ENCODE results near the gene FAM76A.
"Not testable (repeated sequence)": the region's sequence is repeated elsewhere in the genome, so short reads cannot be mapped to it uniquely, and the experiment has no call there.

The FAM76A gene

DNA sequence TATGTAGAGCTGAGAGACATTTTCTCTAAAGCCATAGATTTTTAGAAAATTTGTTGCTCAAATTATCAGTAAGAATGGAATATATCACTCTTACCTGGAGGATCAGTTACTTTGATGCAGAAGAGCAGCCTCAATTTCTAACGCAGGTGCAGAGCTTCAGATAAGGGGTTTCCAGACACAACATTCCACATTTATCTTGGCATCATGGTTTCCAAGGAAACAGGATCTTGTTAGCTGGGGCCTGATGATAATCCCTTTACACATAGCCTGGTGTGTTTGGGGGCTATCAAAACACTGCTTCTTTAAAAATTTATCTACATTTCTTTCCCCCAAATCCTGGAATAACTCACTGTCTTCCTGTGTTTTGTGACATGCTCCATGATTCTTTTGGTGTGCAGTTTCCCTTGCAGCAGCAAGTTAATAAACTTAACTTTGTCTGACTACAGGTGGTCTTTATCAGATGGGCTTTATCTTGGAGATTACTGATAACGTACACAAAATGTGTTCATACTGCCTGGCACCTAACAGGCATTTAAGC is 44.6 kb downstream of the FAM76A start:
- Histone ChIP-seq H3K4me1 (ENCODE audit: insufficient read depth, low read length) (peaks cover 11% of the 10 kb centered on the region), H3K4me3 (ENCODE audit: low read depth in 1 of 2, low read length in 2 of 2) (no peak overlapping the region), H3K9ac (ENCODE audit: low read length) (no peak overlapping the region), H3K27me3 (ENCODE audit: control insufficient read depth in 1 of 2, insufficient read depth in 2 of 2, low read length in 2 of 2) (no peaks in the 10 kb centered on the region), H3K27ac (ENCODE audit: low read depth, low read length) (no peak overlapping the region), H3K36me3 (ENCODE audit: insufficient read depth, low read length) (no peaks in the 10 kb centered on the region), H3K9me3 (ENCODE audit: low read length) (no peaks in the 10 kb centered on the region)

- Histone ChIP-seq H3K4me1 (ENCODE audit: insufficient read depth, low read length) (peaks cover 11% of the 10 kb centered on the region), H3K27me3 (ENCODE audit: control insufficient read depth in 1 of 2, insufficient read depth in 2 of 2, low read length in 2 of 2) (no peaks in the 10 kb centered on the region), H3K27ac (ENCODE audit: low read depth, low read length) (peak overlapping the region; percentile 94), H3K9ac (ENCODE audit: low read length) (peak overlapping the region; percentile 21), H3K36me3 (ENCODE audit: insufficient read depth, low read length) (no peaks in the 10 kb centered on the region), H3K9me3 (ENCODE audit: low read length) (no peaks in the 10 kb centered on the region), H3K4me3 (ENCODE audit: low read depth in 1 of 2, low read length in 2 of 2) (peak overlapping the region; percentile 47 to 91)
These were observed 46.5 kb downstream of the FAM76A start for GRCh38 chr1:27772036-27772931.

- Histone ChIP-seq H3K4me3 (ENCODE audit: low read depth in 1 of 2, low read length in 2 of 2) (peak within 1 kb of the TSS; percentile 84 to 91), H3K4me1 (ENCODE audit: insufficient read depth, low read length) (peaks cover 11% of the 10 kb centered on the region), H3K36me3 (ENCODE audit: insufficient read depth, low read length) (no peaks in the 10 kb centered on the region), H3K9me3 (ENCODE audit: low read length) (no peaks in the 10 kb centered on the region), H3K27me3 (ENCODE audit: control insufficient read depth in 1 of 2, insufficient read depth in 2 of 2, low read length in 2 of 2) (no peaks in the 10 kb centered on the region), H3K9ac (ENCODE audit: low read length) (peak within 1 kb of the TSS; percentile 88), H3K27ac (ENCODE audit: low read depth, low read length) (peak within 1 kb of the TSS; percentile 94)
These were observed 47.4 kb downstream of the FAM76A start, which contains the start of gene STX12 for GRCh38 chr1:27772932-27773825. TSS of gene STX12 (plus strand) at chr1:27773219. CDS start at chr1:27773308, 89 bp downstream.

DNA sequence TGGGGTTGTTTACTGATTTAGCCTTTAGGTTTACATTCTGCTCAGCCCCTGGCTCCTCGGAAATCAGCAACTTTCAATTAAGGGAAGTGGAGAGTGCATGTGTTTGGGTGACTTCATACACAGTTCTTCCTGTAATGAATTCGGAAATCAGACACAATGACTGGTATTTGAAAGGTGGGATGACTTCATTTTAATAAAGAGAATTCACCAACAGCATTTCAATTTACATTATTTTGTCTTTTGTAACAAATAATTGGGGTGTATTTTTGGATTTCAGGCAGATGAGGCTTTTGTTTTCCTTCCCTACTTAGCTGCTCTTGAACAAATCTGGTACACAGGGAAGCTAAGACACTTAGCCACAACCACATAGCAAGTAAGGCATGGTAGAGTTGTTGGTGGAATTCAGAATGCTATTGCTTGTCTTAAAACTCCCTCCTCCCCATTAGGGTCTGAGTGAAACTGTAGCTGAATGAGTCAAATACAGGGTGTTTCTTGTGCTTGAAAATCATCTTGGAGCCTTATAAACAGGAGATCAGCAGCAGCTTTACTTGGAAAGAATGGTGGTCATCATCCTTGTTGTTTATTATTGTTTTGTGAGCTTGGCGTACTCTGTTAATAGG is 48.2 kb downstream of the FAM76A start:
- H3K36me3 ChIP-seq (ENCODE audit: insufficient read depth, low read length) = no peaks in the 10 kb centered on the region
- H3K27me3 ChIP-seq (ENCODE audit: control insufficient read depth in 1 of 2, insufficient read depth in 2 of 2, low read length in 2 of 2) = no peaks in the 10 kb centered on the region
- H3K27ac ChIP-seq (ENCODE audit: low read depth, low read length) = peak overlapping the region; percentile 94
- no peaks in the 10 kb centered on the region for H3K9me3 ChIP-seq (ENCODE audit: low read length)
- H3K4me3 ChIP-seq (ENCODE audit: low read depth in 1 of 2, low read length in 2 of 2) = peak overlapping the region; percentile 84 to 91
- peaks cover 11% of the 10 kb centered on the region for H3K4me1 ChIP-seq (ENCODE audit: insufficient read depth, low read length)
- H3K9ac ChIP-seq (ENCODE audit: low read length) = peak overlapping the region; percentile 88

DNA sequence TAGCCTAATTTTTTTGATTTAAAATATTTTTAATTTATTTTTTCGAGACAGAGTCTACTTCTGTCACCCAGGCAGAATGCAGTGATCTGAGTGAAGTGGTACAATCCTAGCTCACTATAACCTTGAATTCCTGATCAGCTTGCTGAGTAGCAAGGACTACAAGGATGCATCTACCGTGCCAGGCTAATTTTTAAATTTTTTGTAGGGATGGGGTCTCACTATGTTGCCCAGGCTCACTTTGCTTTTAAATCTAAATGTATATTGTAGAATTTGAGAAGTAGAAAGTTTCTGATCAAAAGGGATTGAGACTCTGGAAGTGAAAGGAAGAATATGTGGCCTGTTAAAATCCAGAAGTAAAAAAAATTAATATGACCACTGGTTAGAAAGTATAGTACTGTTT is 48.9 kb downstream of the FAM76A start:
- H3K9me3 ChIP-seq (ENCODE audit: low read length) = no peaks in the 10 kb centered on the region
- H3K4me1 ChIP-seq (ENCODE audit: insufficient read depth, low read length) = peaks cover 11% of the 10 kb centered on the region
- no peak overlapping the region for H3K27ac ChIP-seq (ENCODE audit: low read depth, low read length)
- no peaks in the 10 kb centered on the region for H3K36me3 ChIP-seq (ENCODE audit: insufficient read depth, low read length)
- H3K4me3 ChIP-seq (ENCODE audit: low read depth in 1 of 2, low read length in 2 of 2) = no peak overlapping the region
- H3K9ac ChIP-seq (ENCODE audit: low read length) = no peak overlapping the region
- H3K27me3 ChIP-seq (ENCODE audit: control insufficient read depth in 1 of 2, insufficient read depth in 2 of 2, low read length in 2 of 2) = no peaks in the 10 kb centered on the region

DNA sequence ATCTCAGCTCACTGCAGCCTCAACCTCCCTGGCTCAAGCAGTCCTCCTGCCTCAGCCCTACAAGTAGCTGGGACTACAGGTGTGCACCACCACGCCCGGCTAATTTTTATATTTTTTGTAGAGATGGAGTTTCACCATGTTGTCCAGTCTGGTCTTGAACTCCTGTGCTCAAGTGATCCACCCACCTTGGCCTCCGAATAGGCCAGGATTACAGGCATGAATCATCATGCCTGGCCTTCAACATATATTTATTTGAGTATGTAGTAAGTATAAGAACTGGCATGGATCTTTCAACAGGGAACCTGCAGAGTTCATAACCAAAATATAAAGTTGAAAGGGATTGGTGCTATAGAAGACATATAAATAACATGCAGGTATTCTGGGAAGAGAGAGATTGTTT is 49.6 kb downstream of the FAM76A start:
- not testable (repeated sequence) for H3K9me3 ChIP-seq (ENCODE audit: low read length); H3K4me3 ChIP-seq (ENCODE audit: low read depth in 1 of 2, low read length in 2 of 2); H3K27ac ChIP-seq (ENCODE audit: low read depth, low read length); H3K27me3 ChIP-seq (ENCODE audit: control insufficient read depth in 1 of 2, insufficient read depth in 2 of 2, low read length in 2 of 2); H3K9ac ChIP-seq (ENCODE audit: low read length); H3K36me3 ChIP-seq (ENCODE audit: insufficient read depth, low read length)
- peaks cover 11% of the 10 kb centered on the region for H3K4me1 ChIP-seq (ENCODE audit: insufficient read depth, low read length)

GRCh38 chr1:27776276-27776675 is 50.5 kb downstream of the FAM76A start:
- H3K36me3 ChIP-seq (ENCODE audit: insufficient read depth, low read length); H3K27me3 ChIP-seq (ENCODE audit: control insufficient read depth in 1 of 2, insufficient read depth in 2 of 2, low read length in 2 of 2); H3K9ac ChIP-seq (ENCODE audit: low read length); H3K4me3 ChIP-seq (ENCODE audit: low read depth in 1 of 2, low read length in 2 of 2); H3K27ac ChIP-seq (ENCODE audit: low read depth, low read length); H3K9me3 ChIP-seq (ENCODE audit: low read length): not testable (repeated sequence)
- H3K4me1 ChIP-seq (ENCODE audit: insufficient read depth, low read length) = peaks cover 11% of the 10 kb centered on the region

- Histone ChIP-seq H3K4me1 (ENCODE audit: insufficient read depth, low read length) (peaks cover 11% of the 10 kb centered on the region), H3K27me3 (ENCODE audit: control insufficient read depth in 1 of 2, insufficient read depth in 2 of 2, low read length in 2 of 2) (no peaks in the 10 kb centered on the region), H3K9me3 (ENCODE audit: low read length) (no peaks in the 10 kb centered on the region), H3K36me3 (ENCODE audit: insufficient read depth, low read length) (no peaks in the 10 kb centered on the region), H3K9ac (ENCODE audit: low read length) (no peak overlapping the region), H3K27ac (ENCODE audit: low read depth, low read length) (no peak overlapping the region), H3K4me3 (ENCODE audit: low read depth in 1 of 2, low read length in 2 of 2) (no peak overlapping the region)
These were observed 52.3 kb downstream of the FAM76A start for GRCh38 chr1:27778056-27778455.

GRCh38 chr1:27779122-27779521 is 53.4 kb downstream of the FAM76A start:
- Histone ChIP-seq H3K4me3 (ENCODE audit: low read depth in 1 of 2, low read length in 2 of 2) (no peak overlapping the region), H3K4me1 (ENCODE audit: insufficient read depth, low read length) (peaks cover 8% of the 10 kb centered on the region), H3K27ac (ENCODE audit: low read depth, low read length) (no peak overlapping the region), H3K9ac (ENCODE audit: low read length) (no peak overlapping the region), H3K36me3 (ENCODE audit: insufficient read depth, low read length) (no peaks in the 10 kb centered on the region), H3K9me3 (ENCODE audit: low read length) (no peaks in the 10 kb centered on the region), H3K27me3 (ENCODE audit: control insufficient read depth in 1 of 2, insufficient read depth in 2 of 2, low read length in 2 of 2) (no peaks in the 10 kb centered on the region)

- Histone ChIP-seq H3K4me3 (ENCODE audit: low read depth in 1 of 2, low read length in 2 of 2) (no peak overlapping the region), H3K27ac (ENCODE audit: low read depth, low read length) (no peak overlapping the region), H3K9ac (ENCODE audit: low read length) (no peak overlapping the region), H3K9me3 (ENCODE audit: low read length) (no peaks in the 10 kb centered on the region), H3K27me3 (ENCODE audit: control insufficient read depth in 1 of 2, insufficient read depth in 2 of 2, low read length in 2 of 2) (no peaks in the 10 kb centered on the region), H3K36me3 (ENCODE audit: insufficient read depth, low read length) (no peaks in the 10 kb centered on the region), H3K4me1 (ENCODE audit: insufficient read depth, low read length) (no peaks in the 10 kb centered on the region)
These were observed 57.2 kb downstream of the FAM76A start for GRCh38 chr1:27782950-27783349.

DNA sequence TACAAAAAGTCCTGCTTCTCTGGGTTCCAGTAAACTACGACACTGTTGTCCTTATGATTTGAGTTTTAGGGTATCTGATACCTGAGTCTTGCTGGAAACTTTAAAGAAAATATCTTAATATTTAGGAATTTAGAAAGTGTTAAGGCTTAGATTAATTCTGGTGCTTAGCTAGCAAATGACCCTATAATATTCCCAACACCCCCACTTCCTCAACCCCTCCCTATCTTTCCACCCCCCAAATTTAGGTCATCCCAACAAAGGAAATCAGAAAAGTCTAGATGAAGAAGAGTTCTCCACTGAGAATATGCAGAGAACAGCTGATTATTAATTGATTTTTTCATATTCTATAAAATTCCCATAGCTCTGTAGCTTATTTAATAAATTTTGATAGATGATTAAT is 58.9 kb downstream of the FAM76A start:
- Histone ChIP-seq H3K27ac (ENCODE audit: low read depth, low read length) (no peak overlapping the region), H3K9ac (ENCODE audit: low read length) (no peak overlapping the region), H3K9me3 (ENCODE audit: low read length) (no peaks in the 10 kb centered on the region), H3K4me1 (ENCODE audit: insufficient read depth, low read length) (no peaks in the 10 kb centered on the region), H3K36me3 (ENCODE audit: insufficient read depth, low read length) (peaks cover 3% of the 10 kb centered on the region), H3K4me3 (ENCODE audit: low read depth in 1 of 2, low read length in 2 of 2) (no peak overlapping the region), H3K27me3 (ENCODE audit: control insufficient read depth in 1 of 2, insufficient read depth in 2 of 2, low read length in 2 of 2) (no peaks in the 10 kb centered on the region)

Data from muscle layer of colon (tissue), 2 donors.